GM12891 (cell line): Measurements from ENCODE around the gene MPP1.
A peak's percentile ranks its signal among the peaks of the same experiment; 100 is the strongest.

ENCODE experiments used
- DNase-seq: peaks from one replicate; pipeline ENCODE4 v3.0.0; 2011; ENCODE audit warnings: low spot score; ENCODE audit not compliant: insufficient read length
- FAIRE-seq: peaks from 2 replicates; lab custom pipeline; 2011; peaks lifted over from hg19 to GRCh38; lab: Jason Lieb, UNC
- PAX5 ChIP-seq: IDR thresholded peaks from 2 replicates; pipeline ENCODE4 v1.6.1; 2011; ENCODE audit warnings: low read length, moderate library complexity, mild to moderate bottlenecking; ENCODE audit not compliant: insufficient read depth, severe bottlenecking
- POLR2A ChIP-seq: IDR thresholded peaks from 2 replicates; pipeline ENCODE4 v1.6.1; 2011; ENCODE audit warnings: low read depth, low read length, control low read depth
- POLR2AphosphoS5 ChIP-seq: IDR thresholded peaks from 2 replicates; pipeline ENCODE4 v1.6.1; 2011; ENCODE audit warnings: low read depth, low read length, control low read depth
- POU2F2 ChIP-seq: IDR thresholded peaks from 2 replicates; pipeline ENCODE4 v1.6.1; 2011; ENCODE audit warnings: low read depth, mild to moderate bottlenecking, control low read depth, low read length, moderate library complexity
- SPI1 ChIP-seq: IDR thresholded peaks from 2 replicates; pipeline ENCODE4 v1.6.1; 2011; ENCODE audit warnings: low read depth, low read length, control low read depth
- TAF1 ChIP-seq: IDR thresholded peaks from 2 replicates; pipeline ENCODE4 v1.6.1; 2011; ENCODE audit warnings: low read depth, low read length, control low read depth

MPP1 gene

DNA sequence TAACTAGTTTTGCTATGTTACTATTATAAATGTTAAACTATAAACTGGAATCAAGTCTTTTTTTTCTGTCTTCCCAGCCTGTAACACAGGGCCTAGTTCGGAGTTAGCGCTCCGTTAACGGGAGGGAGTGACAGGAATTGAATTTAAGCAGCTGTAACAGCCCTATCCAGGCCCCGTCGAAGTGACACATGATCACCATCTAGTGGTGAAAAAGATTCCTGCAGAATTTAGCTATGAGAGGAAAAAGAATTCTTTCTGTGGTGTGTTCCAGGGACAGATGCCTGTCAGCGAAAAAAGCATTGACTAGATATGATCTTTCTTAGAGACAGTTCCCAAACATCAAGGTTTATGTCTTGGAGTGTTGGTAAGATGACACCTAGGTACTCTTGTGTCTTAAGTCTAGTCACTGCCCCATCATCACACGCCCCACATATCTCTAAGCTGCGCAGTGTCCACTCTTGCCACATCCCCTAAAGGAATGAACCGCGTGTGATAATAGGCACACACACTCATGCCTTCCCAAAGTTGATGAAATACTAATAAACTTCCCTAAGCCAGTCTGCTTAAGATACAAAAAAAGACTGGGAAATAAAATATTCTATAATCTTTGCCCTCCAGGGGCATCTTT, 56.5 kb downstream of the MPP1 start:
- no peak for TF ChIP-seq POLR2AphosphoS5
- TF ChIP-seq TAF1, result no peak
- no peak for TF ChIP-seq SPI1
- TF ChIP-seq POLR2A, result no peak
- DNase-seq, result no peak
- peak; percentile 80 for FAIRE-seq

- DNase-seq, result no peak
- peak; percentile 45 for FAIRE-seq
- TF ChIP-seq POLR2A (no peak), TAF1 (no peak), POU2F2 (no peak), PAX5 (no peak), SPI1 (no peak), POLR2AphosphoS5 (no peak)
Observed at GRCh38 chrX:154742613-154743012, 62.7 kb downstream of the MPP1 start.

- TF ChIP-seq POLR2AphosphoS5 (no peak), POLR2A (no peak), POU2F2 (no peak), SPI1 (no peak), TAF1 (no peak), PAX5 (no peak)
- DNase-seq (no peak), FAIRE-seq (no peak)
Observed at GRCh38 chrX:154739952-154740465, 65.3 kb downstream of the MPP1 start.

- DNase-seq (no peak), FAIRE-seq (peak; percentile 88)
- TF ChIP-seq POU2F2 (no peak), POLR2A (no peak), TAF1 (no peak), SPI1 (no peak), POLR2AphosphoS5 (no peak), PAX5 (no peak)
Observed at GRCh38 chrX:154738011-154738738, 67.1 kb downstream of the MPP1 start.

- no peak for TF ChIP-seq SPI1
- TF ChIP-seq POLR2A, result no peak
- no peak for TF ChIP-seq TAF1
- no peak for TF ChIP-seq POLR2AphosphoS5
- TF ChIP-seq POU2F2, result no peak
- no peak for TF ChIP-seq PAX5
- DNase-seq (no peak), FAIRE-seq (no peak)
Observed at GRCh38 chrX:154737136-154737535, 68.1 kb downstream of the MPP1 start.

DNA sequence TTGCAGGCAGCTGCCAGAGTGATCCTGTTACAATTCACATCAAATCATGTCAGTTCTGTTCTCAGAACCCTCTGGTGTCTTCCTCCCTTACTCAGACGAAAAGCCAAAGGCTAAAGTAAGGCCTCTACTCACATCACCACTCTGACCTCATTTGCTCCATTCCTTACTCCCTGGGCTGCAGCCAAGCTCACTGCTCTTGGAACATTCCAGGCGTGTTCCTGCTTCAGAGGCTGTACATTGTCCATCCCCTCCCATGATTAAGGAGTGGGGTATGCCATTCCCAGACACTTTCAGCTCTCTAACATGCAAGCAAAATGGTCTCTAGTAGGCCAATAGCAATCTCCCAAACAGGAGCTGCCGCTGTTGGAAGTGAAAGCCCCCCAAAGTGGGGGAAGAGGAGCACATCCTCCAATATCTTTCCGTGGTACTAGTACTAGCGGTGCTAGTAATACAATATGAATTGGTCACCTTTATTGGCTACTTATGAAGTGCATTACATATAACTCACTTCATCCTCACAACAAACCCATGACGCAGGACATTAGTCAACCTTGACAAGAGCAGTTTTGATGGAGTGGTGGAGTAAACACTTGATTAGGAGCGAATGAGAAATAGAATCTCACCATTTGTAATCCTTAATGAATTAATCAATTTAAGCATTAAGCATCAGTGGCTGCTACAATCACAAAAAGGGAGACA, 69.4 kb downstream of the MPP1 start:
- FAIRE-seq, result no peak
- no peak for TF ChIP-seq PAX5
- TF ChIP-seq TAF1, result no peak
- TF ChIP-seq POLR2AphosphoS5, result no peak
- no peak for TF ChIP-seq POLR2A
- DNase-seq, result no peak

GRCh38 chrX:154734061-154734781, 71.1 kb downstream of the MPP1 start:
- TF ChIP-seq PAX5 (no peak), POLR2A (no peak), TAF1 (no peak), POLR2AphosphoS5 (no peak), POU2F2 (no peak), SPI1 (no peak)
- no peak for DNase-seq
- peak; percentile 33 for FAIRE-seq

DNA sequence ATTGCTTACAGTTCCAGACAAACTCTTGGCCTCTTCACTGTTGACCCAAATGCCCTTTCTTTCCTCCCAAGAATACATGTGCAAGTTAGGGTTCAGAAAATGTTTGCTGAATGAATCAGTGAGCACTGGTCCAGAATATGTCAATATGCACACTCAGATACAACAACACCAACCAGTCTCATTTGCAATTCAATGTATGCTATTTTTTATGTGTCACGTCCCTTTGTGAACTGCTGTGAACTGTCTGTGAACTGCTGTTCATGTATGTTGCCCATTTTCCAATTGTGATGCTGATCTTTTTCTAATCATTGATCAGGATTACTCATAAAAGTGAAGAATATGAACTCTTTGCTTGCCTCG, 72.2 kb downstream of the MPP1 start:
- no peak for TF ChIP-seq POU2F2
- no peak for TF ChIP-seq POLR2A
- TF ChIP-seq POLR2AphosphoS5, result no peak
- TF ChIP-seq PAX5, result no peak
- TF ChIP-seq SPI1, result no peak
- no peak for TF ChIP-seq TAF1
- no peak for FAIRE-seq

GRCh38 chrX:154732421-154733065, 72.7 kb downstream of the MPP1 start:
- FAIRE-seq (no peak), DNase-seq (no peak)
- TF ChIP-seq PAX5 (no peak), SPI1 (no peak), POU2F2 (no peak), POLR2AphosphoS5 (no peak)

More for the DNA sequence above, 72.2 kb downstream of the MPP1 start:
- DNase-seq, result no peak
